Gastroesophageal sphincter (tissue), 4 donors: Measurements from ENCODE around the gene CPLX4. TPM values are rescaled to one million over a fixed set of nuclear protein-coding genes. Genes with fewer than 3 reads are reported as not detected.

Experiments used
- ATAC-seq: fragments of 150-250 bp; one replicate; pipeline ENCODE4 v1.9.1; 2016; ENCODE audit warnings: mild to moderate bottlenecking, moderate library complexity
- H3K27ac ChIP-seq, 4 donors: fragments of 200-600 bp; sonication (generic) in 3 of 4; 1 replicate in 3 of 4; 2 replicates in 1 of 4; pipeline ENCODE4 v1.5.1; 2016 to 2019
- H3K27me3 ChIP-seq: fragments of 200-600 bp; sonication (generic); one replicate; pipeline ENCODE4 v1.5.1; 2019
- H3K36me3 ChIP-seq, 2 donors: fragments of 200-600 bp; sonication (generic); one replicate each; pipeline ENCODE4 v1.5.1; 2019; ENCODE audit warnings: control low read depth in 1 of 2
- H3K4me1 ChIP-seq, 3 donors: fragments of 200-600 bp; sonication (generic); 1 replicate in 2 of 3; 2 replicates in 1 of 3; pipeline ENCODE4 v1.5.1; 2016 to 2019; ENCODE audit warnings: control low read depth in 2 of 3
- H3K4me3 ChIP-seq, 2 donors: fragments of 200-600 bp; sonication (generic); one replicate each; pipeline ENCODE4 v1.5.1; 2019; ENCODE audit warnings: mild to moderate bottlenecking in 1 of 2, moderate library complexity in 1 of 2
- H3K9me3 ChIP-seq, 3 donors: fragments of 200-600 bp; sonication (generic); one replicate each; pipeline ENCODE4 v1.5.1; 2017 to 2019; ENCODE audit warnings: control low read depth in 2 of 3
- CTCF ChIP-seq, 4 experiments: fragments of 200-600 bp in 2 of 4; fragments of 450-650 bp in 2 of 4; sonication (generic) in 1 of 4; IDR thresholded peaks; one replicate each; pipeline ENCODE4 v1.5.1; 2017 to 2019; ENCODE audit warnings: antibody characterized with exemption in 4 of 4, mild to moderate bottlenecking in 2 of 4, moderate library complexity in 2 of 4
- EP300 ChIP-seq: sonication (generic); formaldehyde crosslinking; IDR thresholded peaks from one replicate; pipeline ENCODE4 v1.6.1; 2017; ENCODE audit warnings: antibody characterized with exemption, mild to moderate bottlenecking
- POLR2A ChIP-seq, 2 donors: fragments of 450-650 bp; IDR thresholded peaks; one replicate each; pipeline ENCODE4 v1.6.1; 2017; ENCODE audit warnings: antibody characterized with exemption in 2 of 2, mild to moderate bottlenecking in 2 of 2, moderate library complexity in 1 of 2
- POLR2AphosphoS5 ChIP-seq: sonication (generic); formaldehyde crosslinking; IDR thresholded peaks from one replicate; pipeline ENCODE4 v1.6.1; 2017; ENCODE audit warnings: antibody characterized with exemption
- WGBS, 2 donors: methylation state at CpG; one replicate each; pipeline ENCODE4 v1.1.5; 2018; ENCODE audit warnings: low coverage in 1 of 2; 5-methylcytosine and 5-hydroxymethylcytosine counted together
- total RNA-seq, 4 donors: library from RNA; depleted of rRNA; stranded (reverse); fragments of >200 nt; gene quantifications; one replicate each; pipeline ENCODE4 v1.1.0, GENCODE V29; 2016

CPLX4 gene
- total RNA-seq, 4 donors from 2014 or later: not detected

GRCh38 chr18:59270689-59271257 lies 47.7 kb downstream of the CPLX4 start:
- WGBS, 2 donors: 24 to 30% methylated on average over 4 of the region's 4 CpGs
- Histone ChIP-seq H3K4me1 (peaks cover 0 to 48% (median 21%) of the 10 kb centered on the region in 3 donors), H3K4me3 (no peak overlapping the region), H3K9me3 (no peaks in the 10 kb centered on the region), H3K36me3 (no peaks in the 10 kb centered on the region), H3K27ac (no peak overlapping the region), H3K27me3 (peaks cover 100% of the 10 kb centered on the region)
- ATAC-seq: no peak
- TF ChIP-seq CTCF (IDR thresholded peaks at IDR 0.05) (no peak), POLR2A (IDR thresholded peaks at IDR 0.05) (no peak), EP300 (no peak), POLR2AphosphoS5 (no peak)

- Histone ChIP-seq H3K4me1 (peaks cover 0 to 58% (median 21%) of the 10 kb centered on the region in 3 donors), H3K9me3 (no peaks in the 10 kb centered on the region), H3K4me3 (peak overlapping the region in 1 of 2 donors; percentile 24), H3K27me3 (peaks cover 100% of the 10 kb centered on the region), H3K36me3 (no peaks in the 10 kb centered on the region), H3K27ac (no peak overlapping the region)
- no peak for ATAC-seq
- WGBS, 2 donors: 8 to 10% methylated on average over 14 to 17 of the region's 17 CpGs
- no peak for TF ChIP-seq CTCF (IDR thresholded peaks at IDR 0.05)
- TF ChIP-seq EP300: no peak
- TF ChIP-seq POLR2AphosphoS5: no peak
- no peak for TF ChIP-seq POLR2A (IDR thresholded peaks at IDR 0.05)
These were observed 48.8 kb downstream of the CPLX4 start for GRCh38 chr18:59269563-59270119.

GRCh38 chr18:59268721-59269562 lies 49.5 kb downstream of the CPLX4 start:
- WGBS, 2 donors: 0% methylated on average over 4 of the region's 90 CpGs; no CpG with 5 or more reads in 1 of the 2 donors
- Histone ChIP-seq H3K4me1 (peaks cover 0 to 55% (median 21%) of the 10 kb centered on the region in 3 donors), H3K36me3 (no peaks in the 10 kb centered on the region), H3K9me3 (no peaks in the 10 kb centered on the region), H3K27ac (no peak overlapping the region), H3K27me3 (peaks cover 100% of the 10 kb centered on the region), H3K4me3 (peak overlapping the region in 1 of 2 donors; percentile 24)
- peak; percentile 21 for ATAC-seq
- TF ChIP-seq EP300 (no peak), CTCF (IDR thresholded peaks at IDR 0.05) (no peak), POLR2AphosphoS5 (no peak), POLR2A (IDR thresholded peaks at IDR 0.05) (no peak)

GRCh38 chr18:59268127-59268720 lies 50.2 kb downstream of the CPLX4 start:
- Histone ChIP-seq H3K4me1 (peaks cover 0 to 47% (median 14%) of the 10 kb centered on the region in 3 donors), H3K4me3 (peak overlapping the region in 1 of 2 donors; percentile 24), H3K36me3 (no peaks in the 10 kb centered on the region), H3K27ac (no peak overlapping the region), H3K9me3 (no peaks in the 10 kb centered on the region), H3K27me3 (peaks cover 100% of the 10 kb centered on the region)
- no peak for ATAC-seq
- 0 to 7% methylated on average over 2 to 9 of the region's 28 CpGs for WGBS, 2 donors
- TF ChIP-seq CTCF (IDR thresholded peaks at IDR 0.05) (no peak), EP300 (no peak), POLR2AphosphoS5 (no peak), POLR2A (IDR thresholded peaks at IDR 0.05) (no peak)
